ENCODE results near the gene USP21. TPM values are rescaled to one million over a fixed set of nuclear protein-coding genes. Genes with fewer than 3 reads are reported as not detected.
A peak's percentile ranks its signal among the peaks of the same experiment; 100 is the strongest.

Gene USP21
- polyA plus RNA-seq, 1 of the 3 experiments (the other 2 are of a cell fraction): 26.8 TPM

DNA sequence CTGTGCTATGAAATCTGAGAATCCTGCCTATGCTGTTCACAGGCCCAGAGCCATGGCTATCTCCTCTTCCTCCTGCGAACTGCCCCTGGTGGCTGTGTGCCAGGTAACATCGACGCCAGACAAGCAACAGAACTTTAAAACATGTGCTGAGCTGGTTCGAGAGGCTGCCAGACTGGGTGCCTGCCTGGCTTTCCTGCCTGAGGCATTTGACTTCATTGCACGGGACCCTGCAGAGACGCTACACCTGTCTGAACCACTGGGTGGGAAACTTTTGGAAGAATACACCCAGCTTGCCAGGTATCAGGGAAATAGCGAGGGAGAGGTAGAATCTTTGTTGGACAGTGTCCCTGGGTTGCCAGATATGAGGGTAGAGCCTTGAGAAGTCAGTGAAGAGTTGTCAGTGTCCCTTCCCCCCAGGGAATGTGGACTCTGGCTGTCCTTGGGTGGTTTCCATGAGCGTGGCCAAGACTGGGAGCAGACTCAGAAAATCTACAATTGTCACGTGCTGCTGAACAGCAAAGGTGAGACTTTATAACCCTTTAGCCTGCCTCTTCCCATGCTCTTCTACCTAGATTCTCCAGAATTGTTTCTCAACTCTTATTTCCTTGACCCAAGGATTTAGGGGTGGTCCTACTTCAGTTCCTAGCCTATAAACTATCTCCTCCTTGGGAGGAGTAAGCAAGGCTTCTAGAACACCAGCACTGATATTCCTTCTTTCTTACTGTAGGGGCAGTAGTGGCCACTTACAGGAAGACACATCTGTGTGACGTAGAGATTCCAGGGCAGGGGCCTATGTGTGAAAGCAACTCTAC, 40.0 kb upstream of the USP21 start:
- peaks cover 62% of the 10 kb centered on the region for H3K79me2 ChIP-seq (ENCODE audit: insufficient read depth)
- WGBS (ENCODE audit: low lambda C conversion rate): 49% methylated on average over 10 of the region's 10 CpGs
- peaks cover 30 to 46% of the 10 kb centered on the region in 2 experiments for H3K36me3 ChIP-seq (replicated peaks in 1 of 2; ENCODE audit: control insufficient read depth in 1 of 2, insufficient read depth in 2 of 2, low read length in 1 of 2)

GRCh38 chr1:161121042-161121650, 38.2 kb upstream of the USP21 start:
- H3K4me2 ChIP-seq: no peak overlapping the region
- no peak overlapping the region for H2AFZ ChIP-seq (ENCODE audit: low read depth)
- peaks cover 10% of the 10 kb centered on the region for H4K20me1 ChIP-seq (ENCODE audit: insufficient read depth)
- peaks cover 12% of the 10 kb centered on the region for H3F3A ChIP-seq (replicated peaks; ENCODE audit: insufficient read depth)
- POLR2A ChIA-PET: interaction anchor here (0.7 kb wide), 1 partner anchor 9 kb away, joined by 3 read pairs; no protein-coding TSS in a partner anchor
- WGBS (ENCODE audit: low lambda C conversion rate): 100% methylated on average over 3 of the region's 3 CpGs
- H3K9me3 ChIP-seq: no peaks in the 10 kb centered on the region
- peaks cover 15 to 22% of the 10 kb centered on the region in 2 experiments; a peak in 3 of 4 replicates for H3K4me1 ChIP-seq (ENCODE audit: control insufficient read depth in 1 of 2, insufficient read depth in 2 of 2, low read depth in 1 of 2, low read length in 1 of 2)
- no peaks in the 10 kb centered on the region for H3K9me2 ChIP-seq
- peaks cover 61% of the 10 kb centered on the region for H3K79me2 ChIP-seq (ENCODE audit: insufficient read depth)
- H3K27me3 ChIP-seq (ENCODE audit: insufficient read depth): no peaks in the 10 kb centered on the region
- CTCF ChIA-PET: no interaction called here
- DNase-seq: no peak
- no peak overlapping the region for H3K4me3 ChIP-seq (ENCODE audit: low read depth in 2 of 2, low read length in 1 of 2)
- H3K27ac ChIP-seq (ENCODE audit: low read depth in 2 of 2, low read length in 1 of 2): no peak overlapping the region
- TF ChIP-seq PBX3 (IDR thresholded peaks at IDR 0.05) (no peak), REST (IDR thresholded peaks at IDR 0.05; ENCODE audit: low read depth, low read length) (no peak), SMC3 (IDR thresholded peaks at IDR 0.05; ENCODE audit: low read depth, low read length) (no peak)
- H3K36me3 ChIP-seq (replicated peaks in 1 of 2; ENCODE audit: control insufficient read depth in 1 of 2, insufficient read depth in 2 of 2, low read length in 1 of 2): peaks cover 22 to 49% of the 10 kb centered on the region in 2 experiments
- no peak overlapping the region for H3K9ac ChIP-seq

More for the DNA sequence above, 40.0 kb upstream of the USP21 start:
- Histone ChIP-seq H3K4me1 (ENCODE audit: control insufficient read depth in 1 of 2, insufficient read depth in 2 of 2, low read depth in 1 of 2, low read length in 1 of 2) (peaks cover 22 to 25% of the 10 kb centered on the region in 2 experiments; a peak in 3 of 4 replicates), H3F3A (replicated peaks; ENCODE audit: insufficient read depth) (peaks cover 15% of the 10 kb centered on the region), H3K9ac (peak overlapping the region; percentile 93; the same call in 1 of the 2 replicates), H4K20me1 (ENCODE audit: insufficient read depth) (peaks cover 17% of the 10 kb centered on the region), H3K27me3 (ENCODE audit: insufficient read depth) (no peaks in the 10 kb centered on the region), H3K9me3 (no peaks in the 10 kb centered on the region), H3K9me2 (no peaks in the 10 kb centered on the region), H3K4me3 (ENCODE audit: low read depth in 2 of 2, low read length in 1 of 2) (peak overlapping the region; percentile 79 to 92), H3K27ac (ENCODE audit: low read depth in 2 of 2, low read length in 1 of 2) (peak overlapping the region; percentile 90 to 93), H2AFZ (ENCODE audit: low read depth) (no peak overlapping the region), H3K4me2 (peak overlapping the region; percentile 92)
- ChIA-PET POLR2A (interaction anchor here (0.9 to 1.7 kb wide), 2 partner anchors 9 to 78 kb away, joined by 3 to 5 read pairs; no protein-coding TSS in a partner anchor), CTCF (interaction anchor here (0.8 to 1.4 kb wide), 2 partner anchors 12 to 31 kb away, joined by 3 to 9 read pairs; partner anchors contain the start of gene DEDD)
- peak; percentile 55 for TF ChIP-seq CTCF (IDR thresholded peaks at IDR 0.05)
- no peak for TF ChIP-seq FOXJ3 (CRISPR knock-in tag; IDR thresholded peaks at IDR 0.05)
- peak; percentile 3 for TF ChIP-seq POLR2AphosphoS5 (IDR thresholded peaks at IDR 0.05; ENCODE audit: low read depth, low read length)
- peak; percentile 39 for DNase-seq

All from SK-N-SH (cell line).